Activated CD4-positive, CD25-positive, alpha-beta regulatory T cell (primary cell): Measurements from ENCODE around the gene VWA8.
"Not testable (repeated sequence)": the region's sequence is repeated elsewhere in the genome, so short reads cannot be mapped to it uniquely, and the experiment has no call there.

ENCODE experiments used
- DNase-seq, 4 experiments: peaks; one replicate each; lab custom pipeline; 2025; lab: John Stamatoyannopoulos, UW

VWA8 gene

DNA sequence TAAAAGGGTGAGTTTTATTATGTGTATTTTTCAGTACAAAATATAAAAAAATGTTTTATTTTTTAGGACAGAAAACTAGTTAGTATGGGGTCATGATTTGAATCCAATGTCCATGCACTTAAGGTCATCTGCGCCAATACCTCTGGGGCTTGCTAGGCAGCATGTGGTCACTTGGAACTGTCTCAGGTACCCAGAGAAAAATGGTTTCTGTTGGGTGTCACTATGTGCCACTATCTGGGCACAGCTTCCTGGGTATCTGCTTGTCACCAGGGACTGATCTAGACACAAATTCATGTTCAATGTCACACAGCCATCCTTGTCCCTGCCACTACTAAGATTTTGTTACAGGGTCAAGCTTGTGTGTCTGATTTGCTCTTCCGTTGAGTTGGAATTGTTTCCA is 403.2 kb downstream of the VWA8 start:
- DNase-seq, result no peak

DNA sequence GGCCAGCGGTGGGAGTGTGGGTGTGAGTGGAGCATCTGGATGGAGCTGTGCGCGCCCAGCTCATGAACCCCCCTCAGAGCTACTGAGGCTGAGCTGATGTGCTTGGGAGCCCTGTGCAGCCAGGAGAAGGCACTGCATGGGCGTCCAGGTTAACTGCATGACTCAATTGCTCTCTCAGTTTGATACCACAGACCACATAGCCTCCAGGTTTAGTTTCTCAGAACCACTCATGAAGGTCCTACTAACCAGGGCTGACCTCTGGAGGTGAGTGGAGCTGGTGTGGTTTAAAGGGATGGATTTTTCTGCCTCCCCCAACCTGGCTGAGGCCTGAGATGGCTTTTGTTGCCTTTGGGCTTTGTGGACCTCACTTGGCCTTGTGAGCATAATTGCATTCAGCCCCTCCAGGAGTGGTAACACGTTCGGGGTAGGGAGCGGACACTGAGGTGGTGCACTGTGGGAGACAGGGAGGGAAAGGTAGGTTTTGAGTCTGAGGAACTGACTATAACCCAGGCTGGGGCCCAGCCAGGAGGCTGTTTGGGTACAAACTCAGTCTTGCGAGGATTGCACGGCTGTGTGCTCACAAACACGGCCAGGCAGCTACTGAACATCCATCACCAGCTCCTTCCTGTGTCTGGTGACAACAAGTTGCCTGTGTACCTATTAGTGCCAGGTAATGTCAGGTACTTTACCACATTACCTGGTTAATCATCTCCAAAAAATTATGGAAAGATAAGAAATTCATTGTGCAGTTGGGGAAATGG is 406.1 kb downstream of the VWA8 start:
- no peak for DNase-seq

- no peak for DNase-seq
Observed at GRCh38 chr13:41554180-41554579, 406.7 kb downstream of the VWA8 start.

DNA sequence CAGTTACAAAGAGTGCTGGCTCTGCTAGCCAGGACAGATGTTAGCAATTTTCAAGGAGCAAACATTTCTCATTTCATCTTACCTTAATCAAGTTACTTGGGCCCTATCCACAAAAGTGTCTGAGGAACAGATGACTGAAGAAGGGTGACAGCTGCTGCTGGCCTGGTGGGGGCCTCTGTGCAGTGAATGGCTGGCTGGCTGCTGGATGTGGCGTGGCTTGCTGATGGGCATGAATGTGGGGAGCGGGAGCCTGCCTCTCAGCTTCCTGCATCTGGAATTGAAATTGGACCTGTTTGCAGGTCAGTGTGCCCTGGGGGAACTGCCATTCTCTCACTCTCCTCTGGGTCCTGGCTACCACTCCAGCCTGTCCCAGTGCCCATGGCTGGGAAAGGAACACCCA is 408.9 kb downstream of the VWA8 start:
- DNase-seq, result no peak

DNA sequence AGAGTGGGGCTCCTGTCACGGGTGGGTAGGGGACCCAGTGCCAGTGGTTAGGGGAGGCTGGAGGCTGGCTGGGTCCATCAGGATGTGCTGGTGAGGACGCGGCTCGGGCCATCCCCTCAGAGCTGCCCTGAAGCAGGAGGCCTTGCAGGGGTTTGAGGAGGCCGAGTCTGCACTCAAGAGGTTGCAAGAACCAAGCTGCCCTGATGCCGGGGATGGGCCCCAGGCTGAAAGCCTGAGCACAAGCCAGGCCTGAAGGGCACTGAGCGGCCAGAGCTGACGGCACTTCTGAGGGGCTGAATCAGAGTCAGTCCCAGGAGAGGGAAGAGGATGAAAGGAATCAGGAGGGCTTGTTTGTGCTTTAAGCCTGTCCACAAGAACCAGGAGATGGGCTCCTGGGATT is 410.6 kb downstream of the VWA8 start:
- no peak for DNase-seq

GRCh38 chr13:41549491-41549890 is 411.4 kb downstream of the VWA8 start:
- DNase-seq, result no peak

- DNase-seq, result no peak
Observed at GRCh38 chr13:41548910-41549309, 412.0 kb downstream of the VWA8 start.

DNA sequence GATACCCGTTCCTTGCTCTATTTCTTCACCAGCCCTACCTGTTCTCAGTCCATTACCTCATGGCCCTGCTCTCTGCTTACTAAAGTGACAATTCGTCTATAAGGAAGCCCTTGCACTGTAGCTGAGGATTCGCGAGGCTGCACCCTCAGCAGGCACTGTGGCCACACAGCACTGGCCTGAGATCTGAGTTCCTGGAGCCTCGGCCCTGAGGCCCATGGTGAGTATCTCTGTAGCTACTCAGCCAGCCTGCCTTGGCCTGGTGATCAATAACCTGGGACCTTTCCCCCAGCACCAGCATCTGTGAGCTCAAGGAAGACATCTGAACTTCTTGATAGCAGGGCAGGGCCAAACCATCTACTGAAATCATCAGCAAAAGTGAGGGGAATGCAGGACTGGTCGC is 412.9 kb downstream of the VWA8 start:
- no peak for DNase-seq

- DNase-seq, result no peak
Observed at GRCh38 chr13:41547251-41548000, 413.5 kb downstream of the VWA8 start.

- DNase-seq, result no peak
Observed at GRCh38 chr13:41546372-41547190, 414.3 kb downstream of the VWA8 start.

GRCh38 chr13:41545432-41545707 is 415.5 kb downstream of the VWA8 start:
- no peak for DNase-seq

- no peak for DNase-seq
Observed at GRCh38 chr13:41543664-41544300, 417.1 kb downstream of the VWA8 start.

GRCh38 chr13:41542799-41543198 is 418.1 kb downstream of the VWA8 start:
- DNase-seq, result not testable (repeated sequence)

- DNase-seq, result no peak
Observed at GRCh38 chr13:41542281-41542680, 418.6 kb downstream of the VWA8 start.

- DNase-seq, result no peak
Observed at GRCh38 chr13:41541142-41541938, 419.6 kb downstream of the VWA8 start.

- peak in 2 of 4 experiments; percentile 9 to 39 for DNase-seq
Observed at GRCh38 chr13:41540240-41540639, 420.7 kb downstream of the VWA8 start.

GRCh38 chr13:41533266-41534052 is 427.4 kb downstream of the VWA8 start:
- DNase-seq, result no peak

DNA sequence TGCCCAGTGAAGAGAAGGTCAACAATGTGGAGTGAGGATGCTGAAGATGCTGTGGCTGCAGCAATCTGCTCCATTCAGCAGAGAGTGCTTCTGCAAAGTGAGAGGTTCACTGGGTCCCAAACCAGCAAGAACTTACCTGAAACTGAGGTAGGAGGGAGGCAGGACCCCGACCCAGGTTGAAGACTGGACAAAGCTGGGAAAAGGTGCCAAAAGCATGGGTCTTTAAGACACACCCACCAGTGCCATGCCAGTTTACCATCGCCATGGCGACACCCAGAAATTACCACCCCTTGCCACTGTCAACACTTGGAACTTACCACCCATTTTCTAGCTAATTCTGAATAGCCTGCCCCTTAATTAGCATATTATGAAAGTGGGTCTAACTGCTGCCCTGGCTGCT is 432.9 kb downstream of the VWA8 start:
- DNase-seq, result no peak

DNA sequence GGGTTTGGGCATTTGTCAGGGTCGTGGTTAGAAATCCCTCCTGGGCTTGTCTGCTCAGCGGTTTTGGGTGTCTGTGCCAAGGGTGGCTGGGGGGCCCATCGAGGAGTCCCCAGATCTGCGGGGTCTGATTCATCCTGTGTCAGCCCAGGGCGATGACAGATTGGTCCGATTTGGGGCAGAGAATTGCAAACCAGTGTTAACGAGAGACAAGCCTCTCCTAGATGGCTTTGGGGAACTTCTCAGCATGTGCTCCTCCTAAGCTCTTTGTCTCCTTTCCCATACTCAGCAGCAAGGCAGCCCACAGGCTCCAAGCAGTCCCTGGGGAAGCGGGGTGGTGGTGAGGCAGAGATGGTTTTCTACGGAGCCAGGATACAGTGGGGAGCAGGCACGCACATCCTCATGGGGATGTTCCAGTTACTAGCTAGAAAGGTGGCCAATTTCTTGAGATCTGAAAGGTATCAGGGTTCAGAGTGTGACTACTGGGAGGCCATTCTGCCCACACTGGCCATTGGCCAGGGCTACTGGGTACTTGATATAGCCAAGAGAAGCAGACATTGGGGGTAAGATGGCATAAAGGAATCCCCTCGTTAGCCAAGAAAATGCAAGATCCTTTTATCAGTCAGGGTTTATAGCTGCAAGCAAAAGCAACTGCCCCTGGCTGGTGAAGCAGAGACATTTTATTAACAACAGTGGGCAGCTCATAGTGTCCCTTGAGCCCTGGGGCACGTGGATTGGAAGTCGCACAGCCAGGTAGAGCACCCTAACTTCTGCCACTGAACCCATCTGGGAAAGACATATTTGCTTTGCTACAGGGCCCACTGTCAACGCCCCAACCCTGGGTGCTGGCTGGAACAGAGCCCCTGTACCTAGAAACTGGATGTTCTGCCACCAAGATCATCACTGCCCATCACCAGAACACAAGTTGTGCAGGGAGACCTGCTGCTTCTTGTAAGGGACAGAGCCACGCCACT is 440.0 kb downstream of the VWA8 start:
- no peak for DNase-seq
